Upper lobe of right lung (tissue), 1 donor: Measurements from ENCODE around the gene PALM. TPM values are rescaled to one million over a fixed set of nuclear protein-coding genes. Genes with fewer than 3 reads are reported as not detected.

Experiments
- ATAC-seq: fragments of 200-7000 bp; cut with Tn5 transposase; one replicate; pipeline ENCODE4 v1.9.1; 2020; ENCODE audit warnings: mild to moderate bottlenecking, moderate library complexity
- DNase-seq: peaks from one replicate; pipeline ENCODE4 v3.0.0-alpha.2; 2020
- H3K27ac ChIP-seq: fragments of 200-600 bp; one replicate; pipeline ENCODE4 v1.8.0; 2022
- H3K27me3 ChIP-seq: fragments of 200-600 bp; one replicate; pipeline ENCODE4 v1.8.0; 2022; ENCODE audit warnings: mild to moderate bottlenecking
- H3K36me3 ChIP-seq: fragments of 200-600 bp; one replicate; pipeline ENCODE4 v1.8.0; 2022
- H3K4me1 ChIP-seq: fragments of 200-600 bp; one replicate; pipeline ENCODE4 v1.8.0; 2022
- H3K4me3 ChIP-seq: fragments of 200-600 bp; one replicate; pipeline ENCODE4 v1.8.0; 2022; ENCODE audit warnings: mild to moderate bottlenecking
- H3K9me3 ChIP-seq: fragments of 200-600 bp; one replicate; pipeline ENCODE4 v1.8.0; 2022
- CTCF ChIP-seq: fragments of 200-600 bp; IDR thresholded peaks from one replicate; pipeline ENCODE4 v1.8.0; 2022; ENCODE audit warnings: antibody characterized with exemption
- intact Hi-C: fragments of 100-400 bp; cut with DNase I; formaldehyde crosslinking; loops from one replicate; pipeline ENCODE4 v1.11.0; 2022
- total RNA-seq: library from RNA; stranded (reverse); fragmentation: NEBNext Ultra II Directional; extraction: Animal tissue kit (Norgen Biotek cat#: 25700); gene quantifications from one replicate; pipeline ENCODE4 v1.2.1, GENCODE V29; 2021
- donor health status: DM: no; HTN: yes; CAD: no; lungs with severe emphysema.

The PALM gene
- total RNA-seq, 1 donor from 2014 or later, result 56.9 TPM

- H3K27me3 ChIP-seq, result peaks cover 20% of the 10 kb centered on the region
- no peaks in the 10 kb centered on the region for H3K4me1 ChIP-seq
- ATAC-seq (no peak), DNase-seq (no peak)
- H3K9me3 ChIP-seq, result no peaks in the 10 kb centered on the region
- H3K36me3 ChIP-seq, result no peaks in the 10 kb centered on the region
- H3K27ac ChIP-seq, result peak overlapping the region; percentile 76
- intact Hi-C loops, result no loop called here
- peak overlapping the region; percentile 56 for H3K4me3 ChIP-seq
- no peak for TF ChIP-seq CTCF
Measured at GRCh38 chr19:710767-711166, 2.0 kb downstream of the PALM start.

- Histone ChIP-seq H3K4me3 (no peak overlapping the region), H3K27ac (no peak overlapping the region), H3K27me3 (peaks cover 20% of the 10 kb centered on the region), H3K36me3 (no peaks in the 10 kb centered on the region), H3K4me1 (no peaks in the 10 kb centered on the region), H3K9me3 (no peaks in the 10 kb centered on the region)
- intact Hi-C loops, result no loop called here
- ATAC-seq, result no peak
- no peak for TF ChIP-seq CTCF
- DNase-seq, result no peak
Measured at GRCh38 chr19:711254-711653, 2.5 kb downstream of the PALM start.

GRCh38 chr19:715347-715746 lies 6.6 kb downstream of the PALM start:
- H3K4me1 ChIP-seq, result peaks cover 12% of the 10 kb centered on the region
- intact Hi-C loops, result no loop called here
- H3K4me3 ChIP-seq, result no peak overlapping the region
- TF ChIP-seq CTCF, result no peak
- peaks cover 12% of the 10 kb centered on the region for H3K27me3 ChIP-seq
- ATAC-seq (no peak), DNase-seq (no peak)
- H3K36me3 ChIP-seq, result no peaks in the 10 kb centered on the region
- H3K9me3 ChIP-seq, result no peaks in the 10 kb centered on the region
- H3K27ac ChIP-seq, result no peak overlapping the region

GRCh38 chr19:718251-718951 lies 9.7 kb downstream of the PALM start:
- Histone ChIP-seq H3K4me3 (no peak overlapping the region), H3K27ac (peak overlapping the region; percentile 65), H3K4me1 (peaks cover 12% of the 10 kb centered on the region), H3K9me3 (no peaks in the 10 kb centered on the region), H3K27me3 (peaks cover 16% of the 10 kb centered on the region), H3K36me3 (no peaks in the 10 kb centered on the region)
- DNase-seq (no peak), ATAC-seq (peak; percentile 4)
- intact Hi-C loops, result no loop called here
- no peak for TF ChIP-seq CTCF

- Histone ChIP-seq H3K27me3 (peaks cover 16% of the 10 kb centered on the region), H3K4me1 (peaks cover 12% of the 10 kb centered on the region), H3K36me3 (no peaks in the 10 kb centered on the region), H3K4me3 (peak overlapping the region; percentile 16), H3K9me3 (no peaks in the 10 kb centered on the region), H3K27ac (peak overlapping the region; percentile 65)
- no peak for DNase-seq
- TF ChIP-seq CTCF, result no peak
- intact Hi-C loops, result no loop called here
- ATAC-seq, result peak; percentile 61
Measured at GRCh38 chr19:718991-719512, 10.3 kb downstream of the PALM start.
